ENCODE measurements around the gene DENND4A.
"Not testable (repeated sequence)": the region's sequence is repeated elsewhere in the genome, so short reads cannot be mapped to it uniquely, and the experiment has no call there.

The DENND4A gene

GRCh38 chr15:65757256-65757655 is 34.8 kb downstream of the DENND4A start:
- DNase-seq (ENCODE audit: low read depth): no peak

- DNase-seq (ENCODE audit: low read depth): no peak
These were observed 39.9 kb downstream of the DENND4A start for GRCh38 chr15:65752151-65752700.

GRCh38 chr15:65751431-65751830 is 40.7 kb downstream of the DENND4A start:
- no peak for DNase-seq (ENCODE audit: low read depth)

GRCh38 chr15:65747265-65747664 is 44.8 kb downstream of the DENND4A start:
- DNase-seq (ENCODE audit: low read depth): no peak

GRCh38 chr15:65743637-65744252 is 48.3 kb downstream of the DENND4A start:
- no peak for DNase-seq (ENCODE audit: low read depth)

- no peak for DNase-seq (ENCODE audit: low read depth)
These were observed 51.9 kb downstream of the DENND4A start for GRCh38 chr15:65740148-65740547.

GRCh38 chr15:65738649-65739048 is 53.4 kb downstream of the DENND4A start:
- no peak for DNase-seq (ENCODE audit: low read depth)

GRCh38 chr15:65733599-65733998 is 58.5 kb downstream of the DENND4A start:
- DNase-seq (ENCODE audit: low read depth): not testable (repeated sequence)

- DNase-seq (ENCODE audit: low read depth): no peak
These were observed 59.4 kb downstream of the DENND4A start for GRCh38 chr15:65732698-65733097.

GRCh38 chr15:65731926-65732325 is 60.2 kb downstream of the DENND4A start:
- no peak for DNase-seq (ENCODE audit: low read depth)

GRCh38 chr15:65730549-65731172 is 61.4 kb downstream of the DENND4A start:
- DNase-seq (ENCODE audit: low read depth): no peak

- no peak for DNase-seq (ENCODE audit: low read depth)
These were observed 67.5 kb downstream of the DENND4A start for GRCh38 chr15:65724464-65725215.

GRCh38 chr15:65723876-65724275 is 68.2 kb downstream of the DENND4A start:
- DNase-seq (ENCODE audit: low read depth): no peak

- DNase-seq (ENCODE audit: low read depth): no peak
These were observed 69.9 kb downstream of the DENND4A start for GRCh38 chr15:65722191-65722590.

- DNase-seq (ENCODE audit: low read depth): no peak
These were observed 79.7 kb downstream of the DENND4A start for GRCh38 chr15:65712415-65712814.

GRCh38 chr15:65695081-65695480 is 97.0 kb downstream of the DENND4A start:
- no peak for DNase-seq (ENCODE audit: low read depth)

- no peak for DNase-seq (ENCODE audit: low read depth)
These were observed 101.3 kb downstream of the DENND4A start for GRCh38 chr15:65690778-65691177.

GRCh38 chr15:65690173-65690572 is 101.9 kb downstream of the DENND4A start:
- DNase-seq (ENCODE audit: low read depth): no peak

- no peak for DNase-seq (ENCODE audit: low read depth)
These were observed 103.6 kb downstream of the DENND4A start for GRCh38 chr15:65688462-65688861.

- DNase-seq (ENCODE audit: low read depth): no peak
These were observed 109.6 kb downstream of the DENND4A start for GRCh38 chr15:65682404-65682911.

- DNase-seq (ENCODE audit: low read depth): no peak
These were observed 111.5 kb downstream of the DENND4A start for GRCh38 chr15:65680544-65680943.

- no peak for DNase-seq (ENCODE audit: low read depth)
These were observed 116.0 kb downstream of the DENND4A start for GRCh38 chr15:65676123-65676522.

- no peak for DNase-seq (ENCODE audit: low read depth)
These were observed 116.5 kb downstream of the DENND4A start for GRCh38 chr15:65675551-65675950.

Measured in stimulated activated CD8-positive, alpha-beta memory T cell treated with anti-CD3 and anti-CD28 coated beads, Interleukin-15, amount 100 ng/mL, for 24 hours (primary cell).